Fibroblast of villous mesenchyme (primary cell): Measurements from ENCODE around the gene MPPED1. TPM values are rescaled to one million over a fixed set of nuclear protein-coding genes. Genes with fewer than 3 reads are reported as not detected.

Experiments
- DNase-seq: peaks from one replicate; pipeline ENCODE4 v3.0.0-alpha.2; 2010; ENCODE audit warnings: low read depth
- H3K4me3 ChIP-seq: 2 replicates; pipeline ENCODE4 v1.5.1; 2011; ENCODE audit warnings: low read depth, mild to moderate bottlenecking, low read length
- CTCF ChIP-seq: IDR thresholded peaks from 2 replicates; pipeline ENCODE4 v1.5.1; 2012; ENCODE audit warnings: low read depth, mild to moderate bottlenecking, low read length; ENCODE audit not compliant: insufficient read depth
- total RNA-seq: library from RNA; depleted of rRNA; stranded (reverse); fragments of >200 nt; gene quantifications from 2 replicates; pipeline ENCODE4 v1.2.3, GENCODE V29; 2012

The MPPED1 gene
- total RNA-seq, 1 donor: not detected

DNA sequence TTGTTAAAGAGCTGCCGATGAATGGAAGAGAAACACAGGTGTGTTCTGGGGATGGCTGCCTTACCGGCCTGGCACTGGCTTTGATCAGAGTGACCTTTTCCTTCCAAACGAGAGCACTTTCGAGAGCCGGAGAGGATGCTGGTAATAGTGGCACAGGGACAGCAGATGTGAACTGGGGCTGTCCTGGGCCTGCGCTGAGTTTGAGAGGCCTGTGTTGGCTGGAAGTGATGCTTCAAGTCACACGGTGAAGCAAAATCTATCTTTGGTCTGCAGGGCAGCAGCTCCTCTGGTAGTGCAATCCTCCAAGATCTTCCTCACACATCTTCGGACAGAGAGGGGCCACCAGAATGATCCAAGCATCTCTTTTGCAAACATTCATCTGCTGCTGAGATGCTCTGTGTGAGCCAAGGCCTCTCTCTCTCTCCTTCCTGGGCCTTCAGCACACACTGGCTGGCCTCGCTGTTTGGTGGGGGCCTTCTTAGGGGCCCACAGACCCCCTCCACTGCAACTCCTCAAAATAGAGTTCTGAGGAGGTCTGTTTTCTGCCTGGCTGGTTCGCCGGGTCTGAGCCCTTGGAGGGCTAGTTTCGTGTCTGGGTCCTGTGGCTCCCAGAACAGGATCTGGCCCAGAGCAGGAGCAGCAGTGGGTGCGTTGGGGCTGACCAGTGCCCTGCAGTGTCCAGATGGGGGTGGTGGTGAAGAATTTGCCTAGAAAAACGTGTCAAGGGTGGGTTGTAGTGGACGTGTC, 6.4 kb downstream of the MPPED1 start:
- no peak for TF ChIP-seq CTCF
- no peak overlapping the region for H3K4me3 ChIP-seq
- DNase-seq: no peak

DNA sequence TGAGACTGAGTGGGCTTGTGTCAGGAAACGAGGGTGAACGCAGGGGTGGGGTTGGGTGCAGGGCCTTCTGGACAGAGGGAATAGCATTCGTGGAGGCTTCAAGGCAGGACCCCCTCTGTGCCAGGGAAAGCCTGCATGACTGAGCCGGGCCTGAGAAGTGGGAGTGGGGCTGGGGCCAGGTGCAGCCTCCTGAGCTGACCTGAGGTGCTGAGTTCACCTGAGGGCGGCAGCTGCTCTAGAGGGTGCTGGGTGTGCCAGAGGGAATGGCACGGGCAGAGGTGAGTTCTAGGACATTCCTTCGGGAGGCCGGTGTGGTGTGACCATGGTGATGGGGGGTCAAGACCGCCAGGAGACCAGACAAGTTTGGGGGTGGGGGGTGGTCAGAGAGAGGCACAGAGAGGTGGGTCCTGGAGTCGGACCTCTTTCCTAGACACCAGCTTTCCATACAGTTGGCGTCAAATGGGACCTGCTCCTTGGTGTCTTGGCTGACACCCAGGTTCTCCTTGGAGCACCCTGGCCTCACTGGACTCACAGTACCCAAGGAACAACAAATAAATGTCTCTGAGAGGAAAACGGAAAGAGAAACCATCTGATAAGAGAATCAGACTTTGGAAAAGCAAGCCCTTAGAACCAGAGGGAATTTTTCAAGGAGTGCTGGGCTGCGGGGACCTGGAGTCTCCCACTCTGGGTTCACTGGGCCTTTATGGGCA, 7.7 kb downstream of the MPPED1 start:
- TF ChIP-seq CTCF: no peak
- no peak for DNase-seq
- H3K4me3 ChIP-seq: no peak overlapping the region

DNA sequence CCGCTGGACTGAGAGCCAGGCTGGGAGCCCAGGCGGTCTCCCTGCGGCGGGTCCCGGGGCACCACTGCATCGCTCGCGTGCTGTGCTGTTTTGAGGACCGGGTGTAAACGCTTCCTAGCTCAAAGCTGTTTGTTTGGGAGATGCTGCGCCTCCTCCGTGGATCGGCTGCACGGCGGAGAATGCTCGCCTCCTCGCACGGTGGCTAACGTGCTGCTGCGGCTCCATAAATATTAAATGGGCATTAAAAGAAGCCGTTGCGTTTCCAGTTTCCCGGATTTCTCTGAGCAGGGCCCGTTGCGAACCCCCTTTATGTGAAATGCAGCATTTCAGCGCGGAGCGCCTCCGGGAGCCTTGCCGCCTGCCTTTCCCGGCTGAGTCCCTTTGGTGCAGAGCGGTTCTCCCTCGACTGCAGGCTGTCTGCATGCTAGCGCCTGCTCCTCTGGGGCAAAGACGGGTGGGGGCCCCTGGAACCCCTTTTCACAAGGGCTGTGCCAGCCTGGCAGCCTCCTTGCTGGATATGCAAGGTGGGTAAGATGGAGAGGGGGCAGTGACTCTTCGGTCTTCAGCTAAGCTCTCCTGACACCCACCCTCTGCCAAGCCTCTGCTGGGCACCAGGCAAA, 9.3 kb downstream of the MPPED1 start:
- no peak for TF ChIP-seq CTCF
- no peak for DNase-seq
- H3K4me3 ChIP-seq: no peak overlapping the region

GRCh38 chr22:43421914-43422615, 10.3 kb downstream of the MPPED1 start:
- H3K4me3 ChIP-seq: no peak overlapping the region
- no peak for DNase-seq
- TF ChIP-seq CTCF: no peak

DNA sequence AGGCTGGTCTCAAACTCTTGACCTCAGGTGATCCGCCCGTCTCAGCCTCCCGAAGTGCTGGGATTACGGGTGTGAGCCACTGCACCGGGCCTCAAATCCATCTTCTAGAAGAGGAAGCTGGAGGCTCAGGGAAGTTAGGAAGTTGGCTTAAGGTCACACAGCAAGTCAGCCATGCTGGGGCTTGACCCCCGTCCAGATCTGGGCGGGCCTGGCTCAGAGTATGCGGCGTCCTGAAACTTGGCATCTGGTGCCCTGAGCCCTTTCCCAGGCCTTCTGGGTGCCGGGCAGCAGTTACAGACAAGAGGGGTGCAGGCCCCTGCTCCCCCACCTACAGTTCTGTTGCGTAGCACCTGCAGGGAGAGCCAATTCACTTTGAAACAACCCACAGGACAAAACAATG, 11.2 kb downstream of the MPPED1 start:
- no peak for DNase-seq

DNA sequence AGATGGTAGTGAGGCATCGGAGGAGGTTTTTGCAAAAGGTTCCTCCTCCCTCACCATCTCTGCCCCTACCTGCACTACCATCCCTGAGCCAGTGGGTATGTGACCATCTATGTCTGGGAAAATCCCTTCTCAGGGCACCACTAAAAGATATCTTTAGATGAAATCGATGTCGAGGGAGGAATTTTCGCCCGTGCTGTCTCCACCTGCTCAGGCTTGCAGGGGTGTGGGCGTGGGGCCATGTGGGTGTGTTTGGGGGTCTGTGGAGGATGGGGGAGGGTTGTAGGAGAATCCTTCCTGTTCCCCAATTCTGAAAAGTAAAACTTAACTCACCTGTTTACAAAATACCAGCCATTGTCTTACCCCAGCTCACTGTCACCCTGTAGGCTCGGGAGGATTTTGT, 12.4 kb downstream of the MPPED1 start:
- no peak for TF ChIP-seq CTCF
- no peak for DNase-seq
- no peak overlapping the region for H3K4me3 ChIP-seq

More for the DNA sequence above, 11.2 kb downstream of the MPPED1 start:
- H3K4me3 ChIP-seq: no peak overlapping the region
- TF ChIP-seq CTCF: no peak
